Breast epithelium (tissue), 3 donors: ENCODE data around the gene FBXO27.

ENCODE experiments used
- POLR2AphosphoS5 ChIP-seq, 3 donors: sonication (generic); formaldehyde crosslinking; IDR thresholded peaks; one replicate each; pipeline ENCODE4 v1.6.1; 2017; ENCODE audit warnings: antibody characterized with exemption in 3 of 3
- TF ChIP-seq, protein P1 (sequence below), 3 donors: fragments of 450-650 bp; IDR thresholded peaks; one replicate each; pipeline ENCODE4 v1.5.1; 2016 to 2017; ENCODE audit warnings: antibody characterized with exemption in 3 of 3, mild to moderate bottlenecking in 3 of 3, moderate library complexity in 3 of 3

DNA sequence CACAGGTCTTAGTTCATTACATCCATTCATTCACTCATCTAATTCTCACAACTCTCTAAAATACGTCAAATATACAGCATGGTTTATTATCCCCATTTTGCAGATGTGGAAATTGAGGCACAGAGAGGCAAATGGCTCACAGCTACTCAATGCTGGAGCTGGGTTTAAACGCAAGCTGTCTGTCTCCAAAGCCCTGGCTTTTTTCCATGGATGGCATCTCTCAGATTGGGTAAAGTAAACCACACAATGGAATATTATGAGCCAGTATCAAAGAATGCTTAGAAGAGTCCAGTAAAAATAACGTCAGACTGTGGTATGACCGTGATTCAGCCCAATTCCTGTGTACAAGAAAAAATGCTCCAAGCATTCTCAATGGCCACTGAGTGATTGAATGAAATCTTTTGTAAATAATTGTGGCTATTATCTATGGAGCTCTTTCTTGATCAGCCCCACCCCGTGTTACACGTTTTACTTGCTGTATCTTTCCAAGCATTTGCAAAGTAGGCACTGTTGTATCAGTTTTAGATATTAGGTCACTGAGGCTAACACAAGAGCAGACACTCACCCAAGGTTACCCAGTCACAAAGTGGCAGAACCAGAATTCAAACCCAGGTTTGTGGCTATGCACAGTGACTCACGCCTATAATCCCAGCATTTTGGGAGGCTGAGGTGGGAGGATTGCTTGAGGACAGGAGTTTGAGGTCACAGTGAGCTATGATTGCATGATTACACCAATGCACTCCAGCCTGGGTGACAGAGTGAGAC, 46.3 kb upstream of the FBXO27 start:
- TF ChIP-seq POLR2AphosphoS5 (IDR thresholded peaks at IDR 0.05): no peak
- TF ChIP-seq, protein P1, sequence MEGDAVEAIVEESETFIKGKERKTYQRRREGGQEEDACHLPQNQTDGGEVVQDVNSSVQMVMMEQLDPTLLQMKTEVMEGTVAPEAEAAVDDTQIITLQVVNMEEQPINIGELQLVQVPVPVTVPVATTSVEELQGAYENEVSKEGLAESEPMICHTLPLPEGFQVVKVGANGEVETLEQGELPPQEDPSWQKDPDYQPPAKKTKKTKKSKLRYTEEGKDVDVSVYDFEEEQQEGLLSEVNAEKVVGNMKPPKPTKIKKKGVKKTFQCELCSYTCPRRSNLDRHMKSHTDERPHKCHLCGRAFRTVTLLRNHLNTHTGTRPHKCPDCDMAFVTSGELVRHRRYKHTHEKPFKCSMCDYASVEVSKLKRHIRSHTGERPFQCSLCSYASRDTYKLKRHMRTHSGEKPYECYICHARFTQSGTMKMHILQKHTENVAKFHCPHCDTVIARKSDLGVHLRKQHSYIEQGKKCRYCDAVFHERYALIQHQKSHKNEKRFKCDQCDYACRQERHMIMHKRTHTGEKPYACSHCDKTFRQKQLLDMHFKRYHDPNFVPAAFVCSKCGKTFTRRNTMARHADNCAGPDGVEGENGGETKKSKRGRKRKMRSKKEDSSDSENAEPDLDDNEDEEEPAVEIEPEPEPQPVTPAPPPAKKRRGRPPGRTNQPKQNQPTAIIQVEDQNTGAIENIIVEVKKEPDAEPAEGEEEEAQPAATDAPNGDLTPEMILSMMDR (IDR thresholded peaks at IDR 0.05): no peak
